GM18951 (cell line): ENCODE results near the gene FTO.

ENCODE experiments used
- POLR2A ChIP-seq: IDR thresholded peaks from 4 replicates; pipeline ENCODE4 v1.6.1; 2011; ENCODE audit warnings: mild to moderate bottlenecking; ENCODE audit not compliant: insufficient read length, insufficient read depth; ENCODE audit errors: extremely low read depth
- in situ Hi-C: fragments of 300-500 bp; cut with MboI; formaldehyde crosslinking; loops from one replicate; pipeline ENCODE4 v1.12.0; 2022; ENCODE audit warnings: low sequenced_read_pairs, mixed read lengths, inconsistent platforms; ENCODE audit not compliant: unreplicated experiment

The FTO gene

GRCh38 chr16:54165912-54166865 lies 462.2 kb downstream of the FTO start:
- no peak for TF ChIP-seq POLR2A
- in situ Hi-C loops: no loop called here

GRCh38 chr16:54169112-54169511 lies 465.2 kb downstream of the FTO start:
- in situ Hi-C loops: no loop called here
- no peak for TF ChIP-seq POLR2A

- TF ChIP-seq POLR2A: no peak
- in situ Hi-C loops: no loop called here
Measured at GRCh38 chr16:54171626-54172537, 467.9 kb downstream of the FTO start.

GRCh38 chr16:54173490-54173889 lies 469.5 kb downstream of the FTO start:
- in situ Hi-C loops: no loop called here
- no peak for TF ChIP-seq POLR2A

GRCh38 chr16:54174201-54174600 lies 470.2 kb downstream of the FTO start:
- TF ChIP-seq POLR2A: no peak
- in situ Hi-C loops: no loop called here

GRCh38 chr16:54174750-54175149 lies 470.8 kb downstream of the FTO start:
- no peak for TF ChIP-seq POLR2A
- in situ Hi-C loops: no loop called here

GRCh38 chr16:54175169-54175551 lies 471.2 kb downstream of the FTO start:
- TF ChIP-seq POLR2A: no peak
- in situ Hi-C loops: no loop called here

GRCh38 chr16:54175552-54176375 lies 471.8 kb downstream of the FTO start:
- in situ Hi-C loops: no loop called here
- TF ChIP-seq POLR2A: no peak

- TF ChIP-seq POLR2A: no peak
- in situ Hi-C loops: no loop called here
Measured at GRCh38 chr16:54176376-54176901, 472.5 kb downstream of the FTO start.

- in situ Hi-C loops: no loop called here
- no peak for TF ChIP-seq POLR2A
Measured at GRCh38 chr16:54177052-54177861, 473.3 kb downstream of the FTO start.

- TF ChIP-seq POLR2A: no peak
- in situ Hi-C loops: no loop called here
Measured at GRCh38 chr16:54177862-54178477, 474.0 kb downstream of the FTO start.
